Peyer's patch (tissue), 4 donors: ENCODE data around the gene PLCXD3. TPM values are rescaled to one million over a fixed set of nuclear protein-coding genes. Genes with fewer than 3 reads are reported as not detected.

Experiments
- DNase-seq, 3 donors: peaks; one replicate each; pipeline ENCODE4 v3.0.0-alpha.2; 2017 to 2019
- H3K27ac ChIP-seq, 4 donors: fragments of 200-600 bp; sonication (generic); one replicate each; pipeline ENCODE4 v1.5.1; 2016 to 2019
- H3K27me3 ChIP-seq, 2 donors: fragments of 200-600 bp; sonication (generic); one replicate each; pipeline ENCODE4 v1.5.1; 2019
- H3K36me3 ChIP-seq, 3 donors: fragments of 200-600 bp; sonication (generic); one replicate each; pipeline ENCODE4 v1.5.1; 2016 to 2019
- H3K4me1 ChIP-seq, 4 donors: fragments of 200-600 bp; sonication (generic); one replicate each; pipeline ENCODE4 v1.5.1; 2016 to 2019
- H3K4me3 ChIP-seq, 4 donors: fragments of 200-600 bp; sonication (generic); 1 replicate in 3 of 4; 2 replicates in 1 of 4; pipeline ENCODE4 v1.5.1; 2016 to 2019; ENCODE audit warnings: mild to moderate bottlenecking in 1 of 4
- H3K9me3 ChIP-seq, 4 donors: fragments of 200-600 bp; sonication (generic); one replicate each; pipeline ENCODE4 v1.5.1; 2016 to 2019; ENCODE audit warnings: mild to moderate bottlenecking in 1 of 4
- POLR2A ChIP-seq, 2 donors: fragments of 450-650 bp; IDR thresholded peaks; one replicate each; pipeline ENCODE4 v1.5.1; 2017; ENCODE audit warnings: antibody characterized with exemption in 2 of 2, mild to moderate bottlenecking in 2 of 2, moderate library complexity in 2 of 2
- total RNA-seq, 4 donors: library from RNA; depleted of rRNA; stranded (reverse); fragments of >200 nt; gene quantifications; one replicate each; pipeline ENCODE4 v1.1.0, GENCODE V29; 2016
- TF ChIP-seq, protein P1 (sequence below), 6 experiments: fragments of 450-650 bp in 4 of 6; fragments of 200-600 bp in 2 of 6; sonication (generic) in 1 of 6; IDR thresholded peaks; one replicate each; pipeline ENCODE4 v1.5.1; 2017 to 2019; ENCODE audit warnings: antibody characterized with exemption in 6 of 6, mild to moderate bottlenecking in 3 of 6, moderate library complexity in 1 of 6

PLCXD3 gene
- total RNA-seq, 4 donors from 2014 or later: 0.83 to 2.8 (median 1.6) TPM

DNA sequence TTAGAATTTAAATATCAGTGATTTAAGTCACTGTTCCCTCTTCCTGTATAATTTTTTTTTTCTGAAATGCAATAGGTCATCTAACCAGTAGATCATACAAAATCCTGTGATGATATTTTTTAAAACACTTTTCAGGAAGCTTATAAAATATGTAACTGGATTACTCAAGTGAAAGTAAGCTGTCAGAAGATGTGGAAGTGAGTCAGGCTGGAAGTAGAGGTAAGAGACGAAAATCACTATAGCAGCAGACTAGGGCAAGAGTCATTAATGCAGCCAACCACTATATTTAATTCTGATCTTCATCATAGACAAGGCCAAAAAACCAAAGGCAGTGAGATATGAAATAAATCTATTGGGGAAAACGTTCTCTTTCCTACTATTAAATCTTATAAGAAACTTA lies 231.4 kb downstream of the PLCXD3 start:
- no peak for DNase-seq
- no peaks in the 10 kb centered on the region for H3K9me3 ChIP-seq
- H3K27ac ChIP-seq: no peak overlapping the region
- no peak for TF ChIP-seq POLR2A (IDR thresholded peaks at IDR 0.05)
- TF ChIP-seq, protein P1, sequence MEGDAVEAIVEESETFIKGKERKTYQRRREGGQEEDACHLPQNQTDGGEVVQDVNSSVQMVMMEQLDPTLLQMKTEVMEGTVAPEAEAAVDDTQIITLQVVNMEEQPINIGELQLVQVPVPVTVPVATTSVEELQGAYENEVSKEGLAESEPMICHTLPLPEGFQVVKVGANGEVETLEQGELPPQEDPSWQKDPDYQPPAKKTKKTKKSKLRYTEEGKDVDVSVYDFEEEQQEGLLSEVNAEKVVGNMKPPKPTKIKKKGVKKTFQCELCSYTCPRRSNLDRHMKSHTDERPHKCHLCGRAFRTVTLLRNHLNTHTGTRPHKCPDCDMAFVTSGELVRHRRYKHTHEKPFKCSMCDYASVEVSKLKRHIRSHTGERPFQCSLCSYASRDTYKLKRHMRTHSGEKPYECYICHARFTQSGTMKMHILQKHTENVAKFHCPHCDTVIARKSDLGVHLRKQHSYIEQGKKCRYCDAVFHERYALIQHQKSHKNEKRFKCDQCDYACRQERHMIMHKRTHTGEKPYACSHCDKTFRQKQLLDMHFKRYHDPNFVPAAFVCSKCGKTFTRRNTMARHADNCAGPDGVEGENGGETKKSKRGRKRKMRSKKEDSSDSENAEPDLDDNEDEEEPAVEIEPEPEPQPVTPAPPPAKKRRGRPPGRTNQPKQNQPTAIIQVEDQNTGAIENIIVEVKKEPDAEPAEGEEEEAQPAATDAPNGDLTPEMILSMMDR (IDR thresholded peaks at IDR 0.05): no peak
- H3K27me3 ChIP-seq: no peaks in the 10 kb centered on the region
- no peaks in the 10 kb centered on the region for H3K4me1 ChIP-seq
- H3K36me3 ChIP-seq: no peaks in the 10 kb centered on the region
- no peak overlapping the region for H3K4me3 ChIP-seq

DNA sequence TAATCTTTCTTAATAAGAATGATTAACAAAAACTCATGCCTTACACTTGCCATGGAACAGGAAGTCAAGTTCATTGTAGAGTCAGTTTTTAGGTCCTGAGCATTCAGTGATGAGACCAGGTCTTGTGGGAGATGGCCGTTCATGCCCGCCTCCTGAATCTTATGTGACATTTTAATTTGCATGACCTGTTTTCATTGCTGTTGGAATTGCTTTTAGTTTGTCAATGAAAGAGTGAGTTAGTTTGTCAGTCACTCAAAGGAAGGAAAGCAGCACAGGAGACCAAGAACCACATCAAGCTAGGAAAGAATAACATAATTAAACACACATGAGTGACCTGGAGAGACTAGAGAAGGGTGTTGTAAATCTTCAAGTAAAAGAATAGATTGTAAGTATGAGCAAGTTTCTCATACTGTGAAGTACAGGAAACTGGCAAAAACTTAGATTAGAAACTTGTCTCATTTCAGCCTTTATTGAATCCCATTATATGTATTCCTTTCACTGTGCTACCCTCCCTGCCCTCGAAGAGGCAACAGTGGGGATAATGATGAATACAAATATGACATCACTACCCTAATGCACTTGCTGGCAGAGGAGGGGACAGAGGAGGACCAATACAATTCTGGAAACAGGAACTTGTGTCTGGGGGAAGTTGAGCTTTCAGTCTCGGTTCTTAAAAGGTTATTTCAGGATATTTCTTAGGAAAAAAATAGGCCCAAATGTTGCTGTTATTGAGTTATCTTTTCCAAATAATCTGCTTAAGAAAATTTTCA lies 232.7 kb downstream of the PLCXD3 start:
- H3K4me3 ChIP-seq: no peak overlapping the region
- H3K9me3 ChIP-seq: no peaks in the 10 kb centered on the region
- no peaks in the 10 kb centered on the region for H3K4me1 ChIP-seq
- no peak for DNase-seq
- TF ChIP-seq, protein P1 (IDR thresholded peaks at IDR 0.05): no peak
- no peaks in the 10 kb centered on the region for H3K36me3 ChIP-seq
- H3K27ac ChIP-seq: no peak overlapping the region
- H3K27me3 ChIP-seq: no peaks in the 10 kb centered on the region

DNA sequence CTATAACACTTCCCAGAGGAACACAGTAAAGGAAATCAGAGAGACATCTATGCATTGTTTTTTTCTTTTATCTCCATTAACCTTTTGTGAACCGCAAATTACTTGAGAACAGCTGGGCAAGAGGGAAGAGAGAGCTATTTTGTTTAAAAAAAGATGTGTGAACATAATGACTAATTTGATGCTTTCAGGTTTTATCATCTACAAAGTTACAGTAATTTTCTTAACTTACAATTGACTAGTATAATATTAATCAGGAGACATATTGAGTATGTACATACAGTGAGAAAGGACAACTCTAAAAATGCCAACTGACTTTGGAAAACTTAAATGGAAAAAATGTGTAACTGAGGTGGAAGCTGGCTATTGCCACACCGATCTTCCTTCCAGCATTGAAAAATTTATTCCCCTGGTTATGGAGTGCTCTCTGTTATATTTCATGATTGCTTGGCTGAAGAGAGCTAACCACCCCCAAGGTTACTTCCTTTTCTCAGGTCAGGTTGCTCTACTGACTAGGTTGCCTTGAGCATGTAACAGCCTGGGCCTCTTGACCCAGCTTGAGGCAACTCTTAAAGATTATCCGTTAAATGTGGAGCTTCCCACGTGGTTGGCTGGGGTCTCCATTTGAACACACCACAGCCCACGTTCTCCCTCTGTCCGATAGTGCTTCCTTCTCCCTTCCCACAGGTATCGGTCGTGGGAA lies 234.4 kb downstream of the PLCXD3 start:
- Histone ChIP-seq H3K36me3 (no peaks in the 10 kb centered on the region), H3K27ac (no peak overlapping the region), H3K9me3 (no peaks in the 10 kb centered on the region), H3K4me3 (no peak overlapping the region), H3K27me3 (no peaks in the 10 kb centered on the region), H3K4me1 (no peaks in the 10 kb centered on the region)
- no peak for DNase-seq
- TF ChIP-seq, protein P1 (IDR thresholded peaks at IDR 0.05): no peak
- TF ChIP-seq POLR2A (IDR thresholded peaks at IDR 0.05): no peak

DNA sequence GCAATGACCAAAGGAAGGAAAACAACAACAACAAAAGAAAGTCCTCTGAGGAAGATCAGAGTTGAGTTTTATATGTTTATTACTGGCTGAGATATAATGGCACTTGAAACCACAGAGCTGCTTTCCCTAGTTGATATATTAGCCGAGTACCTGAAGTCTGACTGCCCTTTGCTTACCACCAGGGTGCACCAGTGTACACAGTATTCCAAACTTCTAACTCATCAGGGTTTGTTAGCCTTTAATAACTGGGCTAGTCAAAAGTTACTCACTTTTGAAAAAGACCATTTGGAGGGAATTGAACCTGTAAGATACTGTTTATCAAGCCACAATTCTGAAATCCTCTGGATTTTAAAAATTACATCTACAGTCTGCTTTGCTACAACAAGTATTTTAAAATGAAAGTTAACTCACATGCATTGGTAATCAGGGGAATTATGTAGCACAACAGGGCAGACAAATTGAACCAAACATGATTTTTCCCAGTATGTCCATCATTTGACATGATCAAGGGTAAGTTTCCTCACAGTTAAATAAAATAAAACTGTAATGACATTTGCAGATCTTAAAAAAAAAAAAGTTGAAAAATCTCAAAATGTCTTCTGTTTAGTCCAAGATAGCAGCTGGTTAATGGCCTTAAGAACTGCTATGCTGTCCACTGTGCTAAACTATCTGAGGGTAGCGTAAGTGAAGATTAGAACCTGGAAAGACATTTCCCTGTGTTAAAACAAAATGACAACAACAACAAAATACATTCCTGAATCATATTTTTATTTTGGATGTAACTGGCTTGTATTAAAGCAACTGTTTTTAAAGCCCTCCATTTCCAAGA lies 239.8 kb downstream of the PLCXD3 start:
- TF ChIP-seq POLR2A (IDR thresholded peaks at IDR 0.05): no peak
- TF ChIP-seq, protein P1 (IDR thresholded peaks at IDR 0.05): peak in 5 of 6 experiments; percentile 15 to 87 (median 86)
- no peaks in the 10 kb centered on the region for H3K36me3 ChIP-seq
- H3K4me1 ChIP-seq: no peaks in the 10 kb centered on the region
- H3K4me3 ChIP-seq: no peak overlapping the region
- no peak overlapping the region for H3K27ac ChIP-seq
- no peaks in the 10 kb centered on the region for H3K27me3 ChIP-seq
- H3K9me3 ChIP-seq: no peaks in the 10 kb centered on the region
- peak in 1 of 3 donors; percentile 56 for DNase-seq

DNA sequence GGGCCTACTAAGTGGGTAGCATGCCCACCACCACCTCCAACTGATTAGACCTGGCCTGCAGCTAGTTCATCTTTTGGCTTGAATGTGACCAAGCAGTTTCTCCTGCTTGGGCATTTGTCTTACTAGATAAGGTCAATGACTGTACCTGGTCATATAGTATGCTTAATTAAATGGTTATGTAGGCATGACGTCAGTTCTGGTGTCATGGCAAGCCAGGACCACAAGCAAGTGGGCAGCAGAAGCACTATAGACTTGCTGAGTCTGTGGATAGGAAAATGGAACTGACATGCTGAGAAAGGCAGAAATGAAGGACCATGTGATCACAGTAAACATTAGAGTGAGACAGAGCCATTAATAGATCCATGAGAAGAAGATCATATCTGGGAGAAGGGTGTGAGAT lies 241.5 kb downstream of the PLCXD3 start:
- peaks cover 0 to 7% (median 0%) of the 10 kb centered on the region in 4 donors for H3K4me1 ChIP-seq
- DNase-seq: no peak
- no peaks in the 10 kb centered on the region for H3K9me3 ChIP-seq
- H3K36me3 ChIP-seq: no peaks in the 10 kb centered on the region
- TF ChIP-seq, protein P1 (IDR thresholded peaks at IDR 0.05): no peak
- TF ChIP-seq POLR2A (IDR thresholded peaks at IDR 0.05): no peak
- H3K4me3 ChIP-seq: no peak overlapping the region
- H3K27ac ChIP-seq: no peak overlapping the region
- no peaks in the 10 kb centered on the region for H3K27me3 ChIP-seq
